Left cardiac atrium (tissue), 4 donors: ENCODE results near the gene TECPR2. TPM values are rescaled to one million over a fixed set of nuclear protein-coding genes. Genes with fewer than 3 reads are reported as not detected.
"Not testable (repeated sequence)": the region's sequence is repeated elsewhere in the genome, so short reads cannot be mapped to it uniquely, and the experiment has no call there.

Source experiments
- ATAC-seq, 2 donors: fragments of 200-7000 bp; cut with Tn5 transposase; one replicate each; pipeline ENCODE4 v1.9.1; 2020; ENCODE audit warnings: mild to moderate bottlenecking in 2 of 2, moderate library complexity in 2 of 2
- DNase-seq: peaks from one replicate; pipeline ENCODE4 v3.0.0-alpha.2; 2020
- intact Hi-C, 2 donors: fragments of 100-400 bp; cut with DNase I; formaldehyde crosslinking; loops; one replicate each; pipeline versions ENCODE4 v1.14.1 to v1.15.1; 2022 to 2023
- total RNA-seq, 2 donors: library from RNA; stranded (reverse); fragmentation: NEBNext Ultra II Directional; extraction: Animal tissue kit (Norgen Biotek cat#: 25700); gene quantifications; one replicate each; pipeline ENCODE4 v1.2.1, GENCODE V29; 2021
- donor health status: DM: no; HTN: yes; CAD: no.
- donor health status: DM: no; HTN: yes; CAD: no; lungs with severe emphysema.
- donor health status: DM: yes; HTN: yes; CAD: no.
- donor health status: Dilated cardiomyopathy.

The TECPR2 gene
- total RNA-seq, 2 donors from 2014 or later = 20.9 to 29.6 TPM

DNA sequence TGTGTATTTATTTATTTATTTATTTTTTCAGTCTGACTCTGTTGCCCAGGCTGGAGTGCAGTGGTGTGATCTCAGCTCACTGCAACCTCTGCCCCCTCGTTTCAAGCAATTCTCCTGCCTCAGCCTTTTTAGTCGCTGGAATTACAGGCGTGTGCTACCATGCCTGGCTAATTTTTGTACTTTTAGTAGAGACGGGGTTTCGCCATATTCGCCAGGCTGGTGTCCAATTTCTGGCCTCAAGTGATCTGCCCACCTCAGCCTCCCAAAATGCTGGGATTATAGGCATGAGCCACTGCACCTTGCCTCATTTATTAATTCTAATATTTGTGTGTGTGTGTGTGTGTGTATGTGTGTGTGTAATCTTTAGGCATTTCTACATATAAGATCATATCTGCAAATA lies 33.4 kb upstream of the TECPR2 start:
- intact Hi-C loops = loop anchor here in 1 of 2 donors (10.0 kb wide), 1 partner anchor 185 kb away; no protein-coding TSS in a partner anchor
- DNase-seq, ATAC-seq: not testable (repeated sequence)

DNA sequence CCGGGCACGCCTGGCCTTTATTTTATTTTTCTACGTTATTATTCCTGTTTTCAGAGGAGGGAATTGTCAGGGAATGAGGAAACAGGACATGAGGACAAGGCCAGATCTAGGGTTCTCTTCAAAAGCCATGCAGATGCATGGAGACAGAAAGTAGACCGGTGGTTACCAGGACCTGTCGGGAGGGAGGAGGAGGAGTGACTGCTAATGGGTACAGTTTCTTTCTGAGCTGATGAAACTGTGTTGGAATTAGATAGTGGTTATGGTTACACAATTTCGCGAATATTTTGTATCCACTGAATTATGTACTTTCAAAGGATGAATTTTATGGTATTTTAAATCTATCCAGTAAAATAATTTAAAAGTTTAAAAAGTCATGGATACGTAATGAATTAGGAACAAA lies 31.9 kb upstream of the TECPR2 start:
- intact Hi-C loops = no loop called here

DNA sequence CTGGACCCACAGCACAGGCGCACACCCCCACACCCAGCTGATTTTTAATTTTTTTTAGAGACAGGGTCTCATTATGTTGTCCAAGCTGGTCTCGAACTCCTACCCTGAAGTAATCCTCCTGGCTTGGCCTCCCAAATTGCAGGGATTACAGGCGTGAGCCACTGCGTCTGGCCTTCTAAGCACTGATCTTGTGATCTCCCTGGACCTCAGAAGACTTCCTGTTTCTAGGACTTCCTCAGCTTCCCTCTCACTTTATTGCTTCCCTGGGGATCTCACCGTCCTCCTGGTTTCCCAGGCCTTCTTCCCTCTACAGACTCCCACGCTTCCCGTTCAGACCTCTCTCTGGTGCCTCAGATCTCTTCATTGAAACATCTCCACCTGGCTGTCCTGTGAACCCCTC lies 29.4 kb upstream of the TECPR2 start:
- intact Hi-C loops = no loop called here
- DNase-seq (no peak), ATAC-seq (no peak)

More for the DNA sequence above, 31.9 kb upstream of the TECPR2 start:
- ATAC-seq = no peak
- DNase-seq = no peak

DNA sequence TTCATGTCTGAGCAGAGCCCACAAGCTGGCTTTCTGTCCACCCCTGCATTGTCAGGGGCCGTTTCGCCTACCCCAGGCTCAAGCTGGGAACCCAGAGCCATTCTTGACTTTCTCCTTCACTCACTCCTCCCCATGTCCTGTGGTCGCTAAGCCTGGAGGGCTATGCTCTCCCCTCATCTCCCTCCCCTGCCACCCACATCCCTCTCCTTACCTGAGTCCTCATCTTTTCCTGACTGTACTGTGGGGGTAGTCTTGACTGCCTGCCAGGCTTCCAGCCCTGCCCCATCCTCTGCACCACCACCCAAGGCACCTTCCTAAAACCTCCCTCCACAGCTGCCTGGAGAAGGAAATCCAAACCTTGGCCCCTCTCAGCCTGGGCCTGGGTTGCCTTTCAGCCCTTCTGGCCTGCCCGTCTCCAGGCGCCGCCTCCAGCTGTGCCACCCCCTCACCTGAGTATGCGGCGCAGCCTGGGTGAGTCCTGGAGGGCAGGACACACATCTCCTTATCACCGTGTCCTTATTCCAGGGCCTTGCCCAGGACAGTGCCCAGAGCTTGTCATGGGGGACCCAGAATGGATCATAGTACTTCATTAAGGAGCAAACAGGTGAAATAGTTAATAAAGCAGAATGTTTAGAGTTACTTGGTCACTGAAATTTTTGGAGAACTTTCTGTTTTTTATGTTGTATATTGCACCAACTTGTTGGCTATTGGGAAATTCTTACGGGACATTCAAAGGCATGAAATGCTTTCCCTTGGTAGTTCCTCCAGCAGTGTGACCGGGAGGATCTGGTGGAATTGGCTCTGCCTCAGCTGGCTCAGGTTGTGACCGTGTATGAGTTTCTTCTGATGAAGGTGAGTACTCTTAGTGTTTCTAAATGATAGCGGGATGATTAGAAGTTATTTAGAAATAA lies 28.7 kb upstream of the TECPR2 start:
- ATAC-seq (peak in 1 of 2 donors; percentile 50), DNase-seq (no peak)
- intact Hi-C loops = no loop called here

DNA sequence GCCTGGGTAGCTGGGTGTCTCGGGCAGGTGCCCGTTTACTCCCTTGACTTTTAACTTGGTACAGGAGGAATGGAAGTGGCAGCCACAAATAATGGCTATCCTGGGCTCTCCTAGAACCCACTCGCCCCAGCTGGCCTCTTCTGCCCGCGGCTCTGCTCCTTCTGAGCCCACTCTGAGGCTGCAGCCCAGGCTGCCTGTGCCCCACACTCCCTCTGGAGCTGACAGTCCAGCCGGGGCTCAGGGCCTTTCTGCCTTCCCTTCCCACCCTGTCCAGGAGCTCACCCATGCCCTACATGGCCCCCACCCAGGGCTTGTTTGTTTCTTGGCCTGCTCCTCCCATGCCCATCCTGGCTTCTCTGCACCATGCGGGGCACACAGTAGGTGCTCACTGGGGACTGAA lies 27.6 kb upstream of the TECPR2 start:
- ATAC-seq (no peak), DNase-seq (no peak)
- intact Hi-C loops = no loop called here

DNA sequence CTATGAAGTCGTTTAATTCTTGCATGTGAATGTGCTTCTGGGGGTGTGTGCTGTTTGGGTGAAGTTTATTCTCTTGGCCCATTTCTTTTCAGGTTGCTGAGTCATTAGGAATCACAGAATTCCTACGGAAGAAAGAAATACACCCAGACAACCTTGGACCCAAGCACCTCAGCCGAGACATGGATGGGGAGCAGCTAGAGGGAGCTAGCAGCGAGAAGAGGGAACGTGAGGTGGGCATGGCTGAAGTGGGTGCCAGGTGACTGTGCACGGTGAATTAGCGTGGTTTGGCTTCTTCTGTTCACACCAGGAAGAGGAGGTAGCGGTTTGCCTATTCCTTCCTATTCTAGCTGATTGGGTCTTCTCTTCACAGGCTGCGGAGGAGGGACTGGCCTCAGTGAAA lies 24.0 kb upstream of the TECPR2 start:
- intact Hi-C loops = no loop called here
- DNase-seq (no peak), ATAC-seq (no peak)

DNA sequence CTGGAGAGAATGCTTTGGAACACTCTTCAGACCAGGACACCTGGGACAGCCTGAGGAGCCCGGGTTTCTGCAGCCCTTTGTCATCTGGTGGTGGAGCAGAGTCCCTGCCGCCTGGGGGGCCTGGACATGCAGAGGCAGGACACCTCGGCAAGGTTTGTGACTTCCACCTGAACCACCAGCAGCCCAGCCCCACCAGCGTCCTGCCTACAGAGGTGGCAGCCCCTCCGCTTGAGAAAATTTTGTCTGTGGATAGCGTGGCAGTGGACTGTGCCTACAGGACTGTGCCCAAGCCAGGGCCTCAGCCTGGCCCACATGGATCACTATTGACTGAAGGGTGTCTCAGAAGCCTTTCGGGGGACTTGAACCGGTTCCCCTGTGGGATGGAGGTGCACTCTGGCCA lies 21.2 kb upstream of the TECPR2 start:
- intact Hi-C loops = no loop called here
- DNase-seq (no peak), ATAC-seq (no peak)

DNA sequence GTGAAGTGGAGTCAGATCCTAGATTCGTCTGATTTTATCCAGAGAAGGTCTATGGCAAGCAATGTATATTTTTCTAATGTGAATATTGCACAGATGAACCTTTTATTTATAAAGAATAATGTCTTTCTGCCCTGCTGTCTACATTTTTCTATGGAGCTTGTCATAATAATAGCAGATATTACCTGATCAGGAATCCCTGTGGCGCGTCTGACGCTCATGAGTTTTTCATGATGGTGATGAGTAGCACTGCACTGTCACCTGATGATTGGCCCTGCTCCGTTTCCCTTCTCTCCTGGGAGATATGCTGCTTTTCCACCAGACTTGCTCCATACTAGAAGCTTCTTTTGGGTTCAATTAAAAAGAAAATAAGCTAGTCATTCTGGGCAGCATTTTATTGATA lies 20.5 kb upstream of the TECPR2 start:
- ATAC-seq = no peak
- no peak for DNase-seq
- intact Hi-C loops = no loop called here

DNA sequence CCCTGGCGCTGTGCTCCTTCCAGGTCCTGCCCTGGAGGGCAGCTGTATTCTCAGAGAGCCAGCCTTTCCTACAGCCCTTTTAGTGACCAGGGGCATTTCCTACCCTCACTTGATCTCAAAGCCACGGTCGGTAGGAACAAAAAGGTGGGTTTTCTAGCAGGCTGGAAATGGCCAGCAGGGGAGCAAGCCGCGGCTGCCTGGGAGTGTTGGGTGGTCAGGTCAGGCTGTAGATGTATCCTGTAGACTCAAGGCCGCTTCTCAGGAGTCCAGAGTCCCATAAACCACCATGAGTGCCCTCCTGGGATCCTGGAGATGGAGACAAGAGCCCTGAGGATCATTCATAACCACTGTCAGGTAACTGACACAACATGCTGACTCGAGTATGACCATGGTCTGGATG lies 18.7 kb upstream of the TECPR2 start:
- intact Hi-C loops = no loop called here
- no peak for ATAC-seq

DNA sequence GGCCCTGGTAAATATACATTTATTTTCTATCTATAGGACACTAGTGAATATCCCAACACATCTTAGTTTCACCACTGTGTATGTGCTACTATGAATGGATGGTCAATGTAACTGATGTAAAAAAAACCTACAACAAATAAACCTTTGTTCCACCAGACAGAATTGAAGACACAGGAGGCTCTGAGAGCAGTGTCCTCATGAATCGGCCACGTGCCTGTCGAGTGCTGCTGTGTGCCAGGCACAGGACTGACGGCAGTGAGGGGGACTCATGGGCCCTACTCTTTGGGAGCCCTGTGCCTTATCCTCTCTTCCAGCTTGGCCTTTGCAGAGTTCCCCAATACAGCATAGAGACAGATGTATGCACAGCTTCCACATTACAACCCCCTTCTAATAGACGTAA lies 18.3 kb upstream of the TECPR2 start:
- intact Hi-C loops = no loop called here
- DNase-seq (no peak), ATAC-seq (no peak)

More for the DNA sequence above, 18.7 kb upstream of the TECPR2 start:
- no peak for DNase-seq

DNA sequence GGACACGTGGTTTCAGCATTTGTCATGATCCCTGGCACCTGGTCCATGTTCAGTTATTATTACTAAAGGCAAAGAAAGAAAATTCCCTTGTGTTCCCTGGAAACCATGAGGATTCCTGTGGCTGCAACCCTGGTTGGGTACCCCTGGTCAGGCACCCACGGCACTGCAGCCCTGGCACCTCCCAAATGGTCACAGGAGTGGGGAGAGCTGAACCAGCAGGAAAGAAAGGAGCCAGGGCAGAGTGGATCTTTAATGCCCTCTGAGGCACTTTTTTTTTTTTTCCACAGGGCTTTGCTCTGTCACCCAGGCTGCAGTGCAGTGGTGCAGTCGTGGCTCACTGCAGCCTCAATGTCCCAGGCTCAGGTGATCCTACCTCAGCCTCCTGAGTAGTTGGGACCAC lies 17.5 kb upstream of the TECPR2 start:
- intact Hi-C loops = no loop called here
- no peak for DNase-seq

DNA sequence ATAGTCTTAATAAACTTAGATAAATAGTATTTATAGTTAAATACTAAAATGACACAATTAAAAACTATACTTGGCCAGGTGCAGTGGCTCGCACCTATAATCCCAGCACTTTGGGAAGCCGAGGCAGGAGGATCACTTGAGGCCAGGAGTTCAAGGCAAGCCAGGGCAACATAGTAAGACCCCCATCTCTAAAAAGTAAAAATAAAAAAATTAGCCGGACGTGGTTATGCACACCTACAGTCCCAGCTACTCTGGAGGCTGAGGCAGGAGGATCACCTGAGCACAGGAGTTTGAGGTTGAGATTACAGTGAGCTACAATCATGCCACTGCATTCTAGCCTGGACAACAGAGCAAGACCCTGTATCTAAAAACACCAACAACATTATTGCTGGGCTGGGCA lies 16.1 kb upstream of the TECPR2 start:
- no peak for DNase-seq
- no peak for ATAC-seq
- intact Hi-C loops = no loop called here

More for the DNA sequence above, 17.5 kb upstream of the TECPR2 start:
- ATAC-seq = no peak

DNA sequence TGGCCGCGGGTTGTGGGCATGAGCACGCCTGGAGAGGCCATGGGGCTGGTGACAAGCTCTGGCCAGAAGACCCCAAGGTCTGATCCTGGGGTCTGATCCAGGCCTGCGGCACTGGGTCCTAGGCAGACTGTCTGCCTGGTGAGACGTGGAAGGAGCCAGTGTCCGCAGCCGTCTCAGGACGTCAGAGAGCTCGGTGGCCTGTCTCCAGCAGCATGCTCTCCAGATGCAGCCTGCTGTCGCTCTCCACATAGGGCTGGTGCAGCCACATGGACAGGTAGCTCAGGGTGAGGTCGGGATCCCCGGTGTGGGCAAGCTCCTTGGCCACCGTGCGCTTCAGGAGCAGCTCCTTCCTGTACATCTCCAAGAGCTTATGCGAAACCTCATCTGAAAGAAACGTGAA lies 14.4 kb upstream of the TECPR2 start:
- no peak for DNase-seq
- no peak for ATAC-seq
- intact Hi-C loops = no loop called here

DNA sequence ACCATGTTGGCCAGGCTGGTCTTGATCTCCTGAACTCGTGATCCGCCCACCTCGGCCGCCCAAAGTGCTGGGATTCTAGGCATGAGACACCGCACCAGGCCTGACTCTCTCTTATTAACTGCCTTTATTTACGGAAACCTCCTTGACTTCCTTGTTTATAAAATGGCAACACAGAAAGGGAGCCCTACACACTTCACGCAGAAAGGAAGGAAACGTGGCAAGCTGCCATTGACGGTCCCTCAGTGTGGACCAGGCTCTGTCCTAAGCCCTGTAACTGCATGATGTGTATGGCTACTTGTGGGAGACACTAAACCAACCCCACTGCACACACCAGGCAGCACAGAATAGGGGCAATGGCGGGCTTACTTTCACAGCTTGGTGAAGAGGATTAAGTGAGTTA lies 11.7 kb upstream of the TECPR2 start:
- ATAC-seq (peak; percentile 66 to 72), DNase-seq (peak; percentile 69)
- intact Hi-C loops = no loop called here

DNA sequence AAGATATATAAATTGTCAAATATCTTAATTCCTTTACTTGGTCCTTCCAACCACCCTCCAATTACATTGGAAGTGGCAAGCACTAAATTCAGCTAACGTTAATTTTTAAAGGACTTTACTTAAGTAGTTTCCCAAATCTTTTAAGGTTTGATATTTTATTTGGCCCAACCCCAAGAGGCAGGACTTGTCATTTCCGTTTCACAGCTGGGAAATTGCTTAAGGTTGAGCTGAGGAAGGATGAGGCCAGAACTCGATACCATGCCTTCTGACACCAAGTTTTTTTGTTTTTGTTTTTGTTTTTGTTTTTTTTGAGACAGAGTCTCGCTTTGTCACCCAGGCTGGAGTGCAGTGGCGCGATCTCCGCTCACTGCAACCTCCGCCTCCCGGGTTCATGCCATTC lies 11.1 kb upstream of the TECPR2 start:
- DNase-seq, intact Hi-C loops: not testable (repeated sequence)
- ATAC-seq = peak in 1 of 2 donors; percentile 50

DNA sequence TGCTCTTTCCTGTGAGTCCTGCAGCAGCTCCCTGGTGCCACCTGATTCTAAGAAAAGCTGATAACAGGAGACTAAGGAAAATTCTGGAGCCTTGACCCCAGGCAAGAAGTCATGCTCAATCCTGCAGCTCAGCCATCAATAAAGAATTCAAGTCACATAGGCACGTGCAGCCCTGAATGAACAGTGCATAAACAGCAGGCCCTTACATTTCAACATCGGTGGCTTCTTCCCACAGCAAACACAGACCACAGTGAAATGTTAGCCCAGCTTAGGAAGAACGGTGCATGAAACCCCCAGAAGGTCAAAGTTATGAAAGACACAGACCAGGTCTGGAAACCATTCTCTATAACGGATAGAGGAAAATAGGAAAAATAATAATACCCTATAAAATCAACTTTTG lies 10.5 kb upstream of the TECPR2 start:
- DNase-seq (no peak), ATAC-seq (no peak)
- intact Hi-C loops = no loop called here

DNA sequence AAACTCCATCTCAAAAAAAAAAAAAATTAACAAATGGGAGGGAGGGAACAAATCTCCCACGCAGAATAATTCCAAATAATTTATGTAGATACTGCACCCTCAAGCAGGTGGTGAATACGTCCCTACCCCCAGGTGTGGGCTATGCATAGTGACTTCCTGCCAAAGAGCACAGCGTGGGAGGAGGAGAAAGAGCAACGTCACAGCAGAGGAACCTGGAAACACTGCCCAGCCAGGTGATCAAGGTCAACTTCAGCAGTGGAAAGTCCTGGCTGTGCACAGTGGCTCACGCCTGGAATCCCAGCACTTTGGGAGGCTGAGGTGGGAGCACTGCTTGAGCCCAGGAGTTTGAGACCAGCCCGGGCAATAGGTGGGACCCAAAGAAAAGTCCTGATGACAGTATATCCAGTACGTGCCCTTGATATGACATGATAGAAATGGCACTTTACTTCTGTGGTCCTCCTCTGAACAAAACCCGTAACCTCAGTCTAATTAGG lies 9.6 kb upstream of the TECPR2 start:
- DNase-seq = no peak
- no peak for ATAC-seq
- intact Hi-C loops = no loop called here

DNA sequence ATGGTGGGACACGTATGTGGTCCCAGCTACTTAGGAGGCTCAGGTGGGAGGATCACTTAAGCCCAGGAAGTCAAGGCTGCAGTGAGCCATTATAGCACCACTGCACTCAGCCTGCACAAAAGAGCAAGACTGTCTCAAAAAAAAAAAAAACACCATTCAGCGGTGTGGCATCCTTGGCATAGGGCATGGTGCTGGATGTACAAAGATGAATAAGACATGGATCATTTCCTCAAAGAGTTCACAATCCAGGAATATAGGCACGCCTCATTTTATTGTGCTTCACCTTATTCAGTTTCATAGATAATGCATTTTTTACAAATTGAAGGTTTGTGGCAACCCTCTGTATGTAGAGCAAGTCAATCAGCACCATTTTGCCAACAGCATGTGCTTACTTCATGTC lies 6.5 kb upstream of the TECPR2 start:
- no peak for DNase-seq
- no peak for ATAC-seq
- intact Hi-C loops = no loop called here

DNA sequence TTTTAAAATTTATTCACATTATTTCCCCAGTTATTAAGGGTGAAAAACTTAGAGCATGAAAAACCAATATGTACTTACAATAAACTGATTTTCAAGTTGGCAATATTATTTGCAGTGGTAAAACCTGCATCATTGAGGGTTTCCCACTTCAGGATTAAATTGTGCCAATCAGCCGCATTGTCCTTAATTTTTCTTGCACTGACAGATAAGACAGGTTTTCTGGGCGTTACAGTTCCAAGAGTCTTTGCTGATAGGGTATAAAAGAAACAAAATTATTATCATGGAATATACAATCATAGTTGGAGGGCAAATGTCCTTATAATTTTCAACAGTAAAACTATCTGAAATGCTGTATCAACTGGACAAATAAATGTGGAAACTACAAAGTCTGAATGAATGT lies 3.4 kb upstream of the TECPR2 start:
- ATAC-seq = no peak

DNA sequence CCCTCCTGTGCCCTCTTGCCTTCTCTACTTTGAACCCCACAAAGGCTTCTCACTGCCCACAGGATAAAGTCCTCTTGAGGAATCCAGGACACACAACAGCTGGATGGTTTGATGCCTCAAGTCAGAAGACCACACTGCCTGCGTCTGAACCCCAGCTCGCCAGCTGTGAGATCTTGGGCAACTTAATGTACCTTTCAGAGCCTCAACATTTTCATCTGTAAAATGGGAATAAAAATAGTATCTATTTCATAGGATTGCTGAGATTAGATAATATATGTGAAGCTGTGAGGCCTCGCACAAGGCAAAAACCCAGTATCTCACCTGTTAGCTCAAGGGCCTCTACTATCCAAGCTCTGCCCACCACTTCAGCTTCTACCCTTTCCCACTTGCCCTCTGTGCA lies 2.4 kb upstream of the TECPR2 start:
- intact Hi-C loops = no loop called here
- no peak for DNase-seq

More for the DNA sequence above, 3.4 kb upstream of the TECPR2 start:
- no peak for DNase-seq
- intact Hi-C loops = no loop called here

DNA sequence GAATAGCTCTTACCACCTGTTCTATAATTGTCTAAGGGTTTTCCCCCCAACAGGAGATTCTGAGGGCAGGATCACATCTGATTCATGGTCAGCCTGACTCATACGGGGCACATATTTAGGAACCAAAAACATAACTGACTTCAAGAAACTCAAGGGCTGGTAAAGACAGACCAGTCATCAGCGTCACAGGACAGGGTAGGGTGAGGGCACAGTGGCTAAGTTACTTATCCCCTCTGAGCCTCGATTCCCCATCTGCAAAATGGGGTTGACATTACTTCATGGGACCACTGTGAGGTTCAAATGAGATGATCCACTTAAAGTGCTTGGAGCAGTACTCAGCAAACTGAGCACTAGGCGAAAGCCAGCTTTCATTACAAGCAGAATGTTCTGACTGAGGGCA lies 657 bp upstream of the TECPR2 start:
- DNase-seq (no peak), ATAC-seq (peak in 1 of 2 donors; percentile 1)
- intact Hi-C loops = no loop called here

More for the DNA sequence above, 2.4 kb upstream of the TECPR2 start:
- no peak for ATAC-seq
